Measurements from ENCODE around the gene ANAPC13.

Gene ANAPC13

GRCh38 chr3:134460965-134461364 is 24.8 kb downstream of the ANAPC13 start:
- no peak overlapping the region for H3K9ac ChIP-seq (ENCODE audit: low read length)
- H3K27ac ChIP-seq (ENCODE audit: low read depth, low read length) = no peak overlapping the region

GRCh38 chr3:134459562-134459961 is 26.2 kb downstream of the ANAPC13 start:
- Histone ChIP-seq H3K27me3 (ENCODE audit: low read length) (no peaks in the 10 kb centered on the region), H3K9ac (ENCODE audit: low read length) (no peak overlapping the region), H3K4me2 (ENCODE audit: low read depth, low read length, poor library complexity, severe bottlenecking) (no peak overlapping the region), H3K27ac (ENCODE audit: low read depth, low read length) (no peak overlapping the region), H3K79me2 (ENCODE audit: insufficient read depth, low read length) (no peaks in the 10 kb centered on the region), H3F3A (ENCODE audit: insufficient read depth) (no peaks in the 10 kb centered on the region), H4K20me1 (ENCODE audit: low read depth, low read length) (no peaks in the 10 kb centered on the region), H2AFZ (ENCODE audit: low read depth, low read length, severe bottlenecking) (no peak overlapping the region), H3K36me3 (ENCODE audit: low read length) (no peaks in the 10 kb centered on the region), H3K4me3 (ENCODE audit: insufficient read depth, low read length, poor library complexity, severe bottlenecking) (no peak overlapping the region), H3K9me3 (ENCODE audit: insufficient read depth, low read length) (no peaks in the 10 kb centered on the region), H3K9me2 (replicated peaks; ENCODE audit: insufficient read depth, low read length) (no peaks in the 10 kb centered on the region)
- TF ChIP-seq EZH2phosphoT487 (conservative IDR thresholded peaks at IDR 0.05; ENCODE audit: low read length) = no peak
- TF ChIP-seq CTCF (IDR thresholded peaks at IDR 0.05; ENCODE audit: insufficient read depth, low read length, poor library complexity, severe bottlenecking) = no peak

More at GRCh38 chr3:134460965-134461364, 24.8 kb downstream of the ANAPC13 start:
- Histone ChIP-seq H3K79me2 (ENCODE audit: insufficient read depth, low read length) (no peaks in the 10 kb centered on the region), H3K27me3 (ENCODE audit: low read length) (no peaks in the 10 kb centered on the region), H4K20me1 (ENCODE audit: low read depth, low read length) (no peaks in the 10 kb centered on the region), H3K36me3 (ENCODE audit: low read length) (no peaks in the 10 kb centered on the region), H3F3A (ENCODE audit: insufficient read depth) (no peaks in the 10 kb centered on the region), H3K4me2 (ENCODE audit: low read depth, low read length, poor library complexity, severe bottlenecking) (no peak overlapping the region), H3K9me2 (replicated peaks; ENCODE audit: insufficient read depth, low read length) (no peaks in the 10 kb centered on the region), H2AFZ (ENCODE audit: low read depth, low read length, severe bottlenecking) (no peak overlapping the region), H3K4me3 (ENCODE audit: insufficient read depth, low read length, poor library complexity, severe bottlenecking) (no peak overlapping the region), H3K9me3 (ENCODE audit: insufficient read depth, low read length) (no peaks in the 10 kb centered on the region)
- TF ChIP-seq EZH2phosphoT487 (conservative IDR thresholded peaks at IDR 0.05; ENCODE audit: low read length) = no peak
- TF ChIP-seq CTCF (IDR thresholded peaks at IDR 0.05; ENCODE audit: insufficient read depth, low read length, poor library complexity, severe bottlenecking) = no peak

- H3K27me3 ChIP-seq (ENCODE audit: low read length) = no peaks in the 10 kb centered on the region
- no peaks in the 10 kb centered on the region for H3K9me3 ChIP-seq (ENCODE audit: insufficient read depth, low read length)
- H3F3A ChIP-seq (ENCODE audit: insufficient read depth) = no peaks in the 10 kb centered on the region
- no peak overlapping the region for H3K4me2 ChIP-seq (ENCODE audit: low read depth, low read length, poor library complexity, severe bottlenecking)
- no peak overlapping the region for H3K9ac ChIP-seq (ENCODE audit: low read length)
- no peak overlapping the region for H3K27ac ChIP-seq (ENCODE audit: low read depth, low read length)
- H3K36me3 ChIP-seq (ENCODE audit: low read length) = no peaks in the 10 kb centered on the region
- TF ChIP-seq CTCF (IDR thresholded peaks at IDR 0.05; ENCODE audit: insufficient read depth, low read length, poor library complexity, severe bottlenecking) = no peak
- no peak for TF ChIP-seq EZH2phosphoT487 (conservative IDR thresholded peaks at IDR 0.05; ENCODE audit: low read length)
- no peaks in the 10 kb centered on the region for H3K79me2 ChIP-seq (ENCODE audit: insufficient read depth, low read length)
- no peak overlapping the region for H2AFZ ChIP-seq (ENCODE audit: low read depth, low read length, severe bottlenecking)
- no peak overlapping the region for H3K4me3 ChIP-seq (ENCODE audit: insufficient read depth, low read length, poor library complexity, severe bottlenecking)
- no peaks in the 10 kb centered on the region for H3K9me2 ChIP-seq (replicated peaks; ENCODE audit: insufficient read depth, low read length)
- H4K20me1 ChIP-seq (ENCODE audit: low read depth, low read length) = no peaks in the 10 kb centered on the region
Measured at GRCh38 chr3:134458406-134458945, 27.3 kb downstream of the ANAPC13 start.
